ENCODE data around the gene TP53TG5. TPM values are rescaled to one million over a fixed set of nuclear protein-coding genes. Genes with fewer than 3 reads are reported as not detected.

The TP53TG5 gene
- total and polyA plus RNA-seq, 7 donors: 0.12 to 1.0 (median 0.38) TPM; not detected in 2

DNA sequence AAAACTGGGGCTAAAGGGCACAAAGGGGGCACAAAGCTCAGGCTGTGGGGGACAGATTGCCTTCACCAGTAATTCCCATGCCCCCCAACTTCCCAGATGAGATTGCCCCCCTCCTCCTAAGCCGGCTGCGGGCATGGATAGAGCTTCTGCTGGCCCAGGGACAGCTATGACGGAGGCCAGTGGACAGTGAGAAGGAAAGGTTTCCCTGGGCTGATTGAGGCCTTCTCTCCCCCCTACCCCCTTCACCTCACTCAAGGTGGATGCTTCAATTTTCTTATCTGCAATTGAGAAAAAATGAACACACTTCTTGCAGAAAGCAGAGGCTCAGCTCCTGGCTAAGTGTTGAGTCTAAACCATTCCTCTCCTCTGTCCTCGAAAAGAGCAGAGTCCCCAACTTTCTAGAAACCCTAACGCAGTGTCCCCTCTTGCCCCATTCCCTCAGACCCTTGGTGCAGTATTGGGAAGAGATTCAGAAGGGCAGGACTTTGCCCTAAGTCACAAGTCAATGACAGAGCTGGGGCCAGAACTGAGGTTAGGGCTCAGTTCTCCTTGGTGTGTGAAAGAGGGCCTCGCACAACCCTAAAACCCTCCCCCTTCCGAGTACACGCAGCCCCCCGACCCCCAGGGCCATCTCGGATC, 30.7 kb downstream of the TP53TG5 start:
- H3K4me3 ChIP-seq: peak overlapping the region; percentile 79
- DNase-seq: peak in 1 of 2 donors; percentile 72
- intact Hi-C loops (cut with DNase I): loop anchor here (2.0 to 10.0 kb wide), 2 partner anchors 15 to 1143 kb away; partner anchors contain the start of gene SYS1 (in 1 of the 2)
- ATAC-seq: peak in 3 of 4 donors; percentile 23 to 42 (median 29)
- H3K4me1 ChIP-seq: peaks cover 30% of the 10 kb centered on the region
- TF ChIP-seq, protein P1, sequence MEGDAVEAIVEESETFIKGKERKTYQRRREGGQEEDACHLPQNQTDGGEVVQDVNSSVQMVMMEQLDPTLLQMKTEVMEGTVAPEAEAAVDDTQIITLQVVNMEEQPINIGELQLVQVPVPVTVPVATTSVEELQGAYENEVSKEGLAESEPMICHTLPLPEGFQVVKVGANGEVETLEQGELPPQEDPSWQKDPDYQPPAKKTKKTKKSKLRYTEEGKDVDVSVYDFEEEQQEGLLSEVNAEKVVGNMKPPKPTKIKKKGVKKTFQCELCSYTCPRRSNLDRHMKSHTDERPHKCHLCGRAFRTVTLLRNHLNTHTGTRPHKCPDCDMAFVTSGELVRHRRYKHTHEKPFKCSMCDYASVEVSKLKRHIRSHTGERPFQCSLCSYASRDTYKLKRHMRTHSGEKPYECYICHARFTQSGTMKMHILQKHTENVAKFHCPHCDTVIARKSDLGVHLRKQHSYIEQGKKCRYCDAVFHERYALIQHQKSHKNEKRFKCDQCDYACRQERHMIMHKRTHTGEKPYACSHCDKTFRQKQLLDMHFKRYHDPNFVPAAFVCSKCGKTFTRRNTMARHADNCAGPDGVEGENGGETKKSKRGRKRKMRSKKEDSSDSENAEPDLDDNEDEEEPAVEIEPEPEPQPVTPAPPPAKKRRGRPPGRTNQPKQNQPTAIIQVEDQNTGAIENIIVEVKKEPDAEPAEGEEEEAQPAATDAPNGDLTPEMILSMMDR (IDR thresholded peaks at IDR 0.05): no peak
- H3K27me3 ChIP-seq (ENCODE audit: insufficient read depth in 3 of 3, low read length in 2 of 3): no peaks in the 10 kb centered on the region
- peak overlapping the region; percentile 94 for H3K27ac ChIP-seq
- no peaks in the 10 kb centered on the region for H3K36me3 ChIP-seq (ENCODE audit: insufficient read depth in 1 of 2, low read depth in 1 of 2)
- no peaks in the 10 kb centered on the region for H3K9me3 ChIP-seq
- WGBS, 3 donors: 12 to 25% (median 13%) methylated on average over 10 of the region's 10 CpGs

DNA sequence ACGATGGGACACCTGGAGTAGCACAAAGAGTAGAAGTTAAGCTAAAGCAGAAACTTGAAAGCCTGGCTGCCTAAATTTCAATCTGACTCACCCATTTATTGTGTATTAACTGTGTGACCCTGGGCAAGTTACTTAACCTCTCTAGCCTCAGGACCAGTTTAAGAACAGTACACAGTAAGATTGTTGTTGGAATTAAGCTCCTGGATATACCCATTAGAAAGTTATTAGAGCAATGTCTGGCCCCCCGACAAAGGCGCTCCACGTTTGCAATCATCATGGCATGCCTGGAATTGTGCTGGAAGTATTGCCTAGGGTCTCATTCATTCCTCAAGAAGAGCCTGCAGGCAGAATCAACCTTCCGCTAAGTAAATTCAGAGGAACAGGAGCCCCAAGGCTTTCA, 31.3 kb downstream of the TP53TG5 start:
- intact Hi-C loops (cut with DNase I): loop anchor here (2.0 to 10.0 kb wide), 2 partner anchors 16 to 1142 kb away; partner anchors contain the start of gene SYS1 (in 1 of the 2)
- Histone ChIP-seq H3K9me3 (no peaks in the 10 kb centered on the region), H3K36me3 (ENCODE audit: insufficient read depth in 1 of 2, low read depth in 1 of 2) (no peaks in the 10 kb centered on the region), H3K27ac (peak overlapping the region; percentile 94), H3K27me3 (ENCODE audit: insufficient read depth in 3 of 3, low read length in 2 of 3) (no peaks in the 10 kb centered on the region), H3K4me1 (peaks cover 34% of the 10 kb centered on the region), H3K4me3 (peak overlapping the region; percentile 79)
- ATAC-seq (no peak), DNase-seq (no peak)
- WGBS, 3 donors: 32 to 45% (median 38%) methylated on average over 5 of the region's 5 CpGs
- TF ChIP-seq, protein P1 (IDR thresholded peaks at IDR 0.05): no peak

DNA sequence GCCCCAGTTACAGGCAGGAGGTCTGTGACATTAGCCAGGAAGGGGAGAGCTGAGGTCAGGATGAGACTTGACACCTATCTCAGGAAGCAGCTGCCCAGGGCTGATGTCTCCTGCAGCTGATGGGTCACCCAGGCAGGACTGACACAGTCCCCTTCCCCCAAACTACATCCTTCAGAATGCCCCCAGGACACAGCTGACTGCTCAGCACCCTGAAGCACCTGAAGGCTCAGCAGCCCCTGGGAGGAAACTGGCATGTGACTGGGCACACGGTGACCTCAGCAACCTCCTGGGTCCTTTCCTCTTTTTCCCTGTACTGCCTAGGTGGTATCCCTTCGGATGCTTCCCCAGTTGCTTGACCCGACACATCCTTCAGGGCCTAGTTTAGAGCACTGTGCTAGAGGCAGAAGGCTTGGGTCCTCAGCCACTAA, 31.8 kb downstream of the TP53TG5 start:
- peaks cover 38% of the 10 kb centered on the region for H3K4me1 ChIP-seq

DNA sequence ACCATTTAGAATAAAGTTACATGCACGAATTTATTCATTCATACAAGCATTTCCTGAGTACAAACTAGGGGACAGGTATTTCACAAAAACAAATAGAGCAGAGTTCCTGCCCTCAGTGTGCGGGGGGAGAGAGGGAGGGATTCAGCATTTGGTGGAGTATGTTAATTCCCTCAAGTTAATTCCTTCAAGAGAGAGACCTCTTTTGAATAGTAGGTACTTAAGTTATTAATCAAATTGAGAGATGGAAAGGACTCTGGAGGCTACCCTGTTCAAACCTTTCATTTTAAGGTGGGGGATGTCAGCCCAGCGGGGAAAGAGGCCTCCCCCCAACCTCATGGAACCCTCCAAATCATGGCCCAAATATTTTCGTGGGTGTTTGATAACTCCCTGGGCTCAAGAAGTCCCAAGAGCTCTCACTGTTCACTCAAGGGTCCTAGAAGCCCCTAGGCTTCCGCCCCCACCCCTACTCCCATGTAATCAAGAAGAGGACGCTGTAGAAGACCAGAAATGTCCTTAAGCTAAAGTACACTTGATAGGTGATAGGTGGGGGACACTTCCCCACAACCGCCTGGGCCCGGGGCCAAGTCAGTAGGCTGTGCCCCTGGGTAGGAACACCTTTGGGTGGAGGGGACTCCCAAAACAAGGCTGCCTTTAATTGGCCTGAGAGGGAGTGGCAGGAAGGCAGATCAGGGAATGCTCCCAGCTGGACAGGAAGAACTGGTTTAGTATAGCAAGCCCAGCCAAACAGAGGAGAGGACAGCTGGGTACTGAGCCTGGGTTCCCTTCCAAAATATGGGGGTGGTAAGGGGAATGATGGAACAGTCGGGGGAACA, 32.8 kb downstream of the TP53TG5 start:
- peaks cover 48% of the 10 kb centered on the region for H3K4me1 ChIP-seq
- H3K36me3 ChIP-seq (ENCODE audit: insufficient read depth in 1 of 2, low read depth in 1 of 2): peaks cover 0 to 8% of the 10 kb centered on the region in 2 donors
- ATAC-seq (peak in 2 of 4 donors; percentile 15 to 18), DNase-seq (no peak)
- no peaks in the 10 kb centered on the region for H3K9me3 ChIP-seq
- TF ChIP-seq, protein P1 (IDR thresholded peaks at IDR 0.05): no peak
- peak overlapping the region; percentile 94 for H3K27ac ChIP-seq
- peak overlapping the region; percentile 79 for H3K4me3 ChIP-seq
- 56 to 63% (median 56%) methylated on average over 9 of the region's 9 CpGs for WGBS, 3 donors
- no peaks in the 10 kb centered on the region for H3K27me3 ChIP-seq (ENCODE audit: insufficient read depth in 3 of 3, low read length in 2 of 3)
- intact Hi-C loops (cut with DNase I): loop anchor here in 1 of 2 donors (10.0 kb wide), 1 partner anchor 1141 kb away; no protein-coding TSS in a partner anchor

More for the DNA sequence above, 31.8 kb downstream of the TP53TG5 start:
- H3K4me3 ChIP-seq: peak overlapping the region; percentile 79
- peak overlapping the region; percentile 94 for H3K27ac ChIP-seq
- ATAC-seq (peak; percentile 29 to 53 (median 39)), DNase-seq (peak; percentile 45 to 67)
- intact Hi-C loops (cut with DNase I): loop anchor here (2.0 to 10.0 kb wide), 2 partner anchors 16 to 1142 kb away; partner anchors contain the start of gene SYS1 (in 1 of the 2)
- TF ChIP-seq, protein P1 (IDR thresholded peaks at IDR 0.05): no peak
- H3K9me3 ChIP-seq: no peaks in the 10 kb centered on the region
- H3K27me3 ChIP-seq (ENCODE audit: insufficient read depth in 3 of 3, low read length in 2 of 3): no peaks in the 10 kb centered on the region
- H3K36me3 ChIP-seq (ENCODE audit: insufficient read depth in 1 of 2, low read depth in 1 of 2): no peaks in the 10 kb centered on the region
- 18 to 46% (median 33%) methylated on average over 3 of the region's 3 CpGs for WGBS, 3 donors
